ENCODE measurements around the gene METAP2. TPM values are rescaled to one million over a fixed set of nuclear protein-coding genes. Genes with fewer than 3 reads are reported as not detected.

METAP2 gene
- total RNA-seq, 4 donors from 2014 or later, result 66.8 to 92.7 (median 74.2) TPM

- 47 to 67% methylated on average over 8 to 9 of the region's 10 CpGs for WGBS, 2 donors (ENCODE audit: low coverage in 1 of 2)
- H3K36me3 ChIP-seq, result peaks cover 4 to 84% of the 10 kb centered on the region in 2 donors
- peak overlapping the region in 1 of 4 donors; percentile 58 for H3K27ac ChIP-seq
Observed at GRCh38 chr12:95506707-95507523, 33.0 kb downstream of the METAP2 start.

GRCh38 chr12:95509300-95509699, 35.3 kb downstream of the METAP2 start:
- no peak for TF ChIP-seq POLR2A (IDR thresholded peaks at IDR 0.05)
- TF ChIP-seq POLR2AphosphoS5 (IDR thresholded peaks at IDR 0.05), result no peak
- Histone ChIP-seq H3K4me3 (no peak overlapping the region), H3K4me1 (peaks cover 0 to 45% (median 0%) of the 10 kb centered on the region in 3 donors), H3K27ac (peak overlapping the region in 1 of 4 donors; percentile 58), H3K9me3 (no peaks in the 10 kb centered on the region), H3K27me3 (no peaks in the 10 kb centered on the region), H3K36me3 (peaks cover 4 to 86% of the 10 kb centered on the region in 2 donors)
- no peak for ATAC-seq
- 13 to 40% methylated on average over 3 of the region's 3 CpGs for WGBS, 2 donors (ENCODE audit: low coverage in 1 of 2)

More at GRCh38 chr12:95506707-95507523, 33.0 kb downstream of the METAP2 start:
- H3K4me1 ChIP-seq, result peaks cover 0 to 45% (median 0%) of the 10 kb centered on the region in 3 donors
- TF ChIP-seq POLR2A (IDR thresholded peaks at IDR 0.05), result no peak
- no peak for TF ChIP-seq CTCF (IDR thresholded peaks at IDR 0.05)
- TF ChIP-seq EP300 (IDR thresholded peaks at IDR 0.05), result no peak
- TF ChIP-seq POLR2AphosphoS5 (IDR thresholded peaks at IDR 0.05), result no peak
- no peaks in the 10 kb centered on the region for H3K27me3 ChIP-seq
- H3K9me3 ChIP-seq, result no peaks in the 10 kb centered on the region
- ATAC-seq, result no peak
- no peak overlapping the region for H3K4me3 ChIP-seq

GRCh38 chr12:95511977-95512376, 38.0 kb downstream of the METAP2 start:
- WGBS, 2 donors (ENCODE audit: low coverage in 1 of 2), result 50 to 100% methylated on average over 1 of the region's 1 CpG
- H3K9me3 ChIP-seq, result no peaks in the 10 kb centered on the region
- H3K27ac ChIP-seq, result no peak overlapping the region
- TF ChIP-seq EP300 (IDR thresholded peaks at IDR 0.05), result no peak
- no peak for TF ChIP-seq CTCF (IDR thresholded peaks at IDR 0.05)
- TF ChIP-seq POLR2A (IDR thresholded peaks at IDR 0.05), result no peak
- TF ChIP-seq POLR2AphosphoS5 (IDR thresholded peaks at IDR 0.05), result no peak
- H3K4me1 ChIP-seq, result peaks cover 0 to 38% (median 0%) of the 10 kb centered on the region in 3 donors
- H3K27me3 ChIP-seq, result no peaks in the 10 kb centered on the region
- H3K4me3 ChIP-seq, result no peak overlapping the region
- no peak for ATAC-seq
- peaks cover 0 to 71% of the 10 kb centered on the region in 2 donors for H3K36me3 ChIP-seq

GRCh38 chr12:95513599-95513998, 39.6 kb downstream of the METAP2 start:
- TF ChIP-seq CTCF (IDR thresholded peaks at IDR 0.05) (no peak), EP300 (IDR thresholded peaks at IDR 0.05) (no peak), POLR2A (IDR thresholded peaks at IDR 0.05) (no peak), POLR2AphosphoS5 (IDR thresholded peaks at IDR 0.05) (no peak)
- ATAC-seq, result no peak
- H3K27ac ChIP-seq, result no peak overlapping the region
- peaks cover 0 to 22% (median 0%) of the 10 kb centered on the region in 3 donors for H3K4me1 ChIP-seq
- no peaks in the 10 kb centered on the region for H3K27me3 ChIP-seq
- WGBS, 2 donors (ENCODE audit: low coverage in 1 of 2), result 83 to 90% methylated on average over 4 to 5 of the region's 5 CpGs
- no peaks in the 10 kb centered on the region for H3K9me3 ChIP-seq
- no peak overlapping the region for H3K4me3 ChIP-seq
- H3K36me3 ChIP-seq, result peaks cover 0 to 60% of the 10 kb centered on the region in 2 donors

- TF ChIP-seq POLR2AphosphoS5 (IDR thresholded peaks at IDR 0.05), result no peak
- ATAC-seq, result no peak
- peaks cover 0 to 7% (median 0%) of the 10 kb centered on the region in 3 donors for H3K4me1 ChIP-seq
- no peak overlapping the region for H3K27ac ChIP-seq
- peaks cover 0 to 58% of the 10 kb centered on the region in 2 donors for H3K36me3 ChIP-seq
- no peaks in the 10 kb centered on the region for H3K27me3 ChIP-seq
- 88 to 100% methylated on average over 2 of the region's 3 CpGs for WGBS, 2 donors (ENCODE audit: low coverage in 1 of 2)
- no peaks in the 10 kb centered on the region for H3K9me3 ChIP-seq
- H3K4me3 ChIP-seq, result no peak overlapping the region
Observed at GRCh38 chr12:95515197-95515596, 41.2 kb downstream of the METAP2 start.

DNA sequence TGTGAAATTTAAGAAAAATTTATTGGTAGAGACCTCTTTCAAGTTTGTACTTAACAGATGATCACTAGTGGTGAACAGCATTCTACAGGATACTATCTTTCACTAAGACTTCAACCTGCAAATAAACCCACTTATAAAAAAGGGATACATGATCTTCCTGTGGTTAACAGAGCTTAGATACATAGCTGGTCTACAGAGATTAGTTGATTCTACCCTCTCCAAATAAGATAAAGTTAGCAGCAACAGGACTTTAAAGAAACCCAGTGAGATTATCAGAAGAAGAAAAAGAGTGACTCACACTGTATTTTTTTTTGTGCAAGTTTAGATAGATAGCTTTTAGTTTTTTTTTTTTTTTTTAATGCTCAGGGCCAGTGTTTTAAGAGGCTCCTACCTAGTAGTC, 42.8 kb downstream of the METAP2 start:
- Histone ChIP-seq H3K36me3 (peaks cover 0 to 61% of the 10 kb centered on the region in 2 donors), H3K4me3 (no peak overlapping the region), H3K27ac (peak overlapping the region in 1 of 4 donors; percentile 9), H3K27me3 (no peaks in the 10 kb centered on the region), H3K4me1 (no peaks in the 10 kb centered on the region), H3K9me3 (no peaks in the 10 kb centered on the region)
- ATAC-seq, result no peak
- TF ChIP-seq POLR2A (IDR thresholded peaks at IDR 0.05) (no peak), EP300 (IDR thresholded peaks at IDR 0.05) (no peak), CTCF (IDR thresholded peaks at IDR 0.05) (no peak), POLR2AphosphoS5 (IDR thresholded peaks at IDR 0.05) (no peak)
